DOHH2 (cell line): Measurements from ENCODE around the gene NFIX.

Experiments
- CTCF ChIP-seq: fragments of 200-600 bp; sonication (generic); IDR thresholded peaks from one replicate; pipeline ENCODE4 v1.5.1; 2014; ENCODE audit warnings: antibody characterized with exemption, mild to moderate bottlenecking, low read depth, low read length; ENCODE audit not compliant: poor library complexity, severe bottlenecking
- EZH2phosphoT487 ChIP-seq: fragments of 200-600 bp; sonication (generic); IDR thresholded peaks from 2 replicates; pipeline ENCODE4 v1.6.1; 2017; ENCODE audit warnings: borderline replicate concordance, mild to moderate bottlenecking, antibody characterized with exemption, low read length, moderate library complexity, mixed read lengths

- TF ChIP-seq CTCF (no peak), EZH2phosphoT487 (no peak)
Measured at GRCh38 chr19:13053761-13054625, 58.7 kb downstream of the NFIX start.
